ENCODE measurements around the gene AP1M1. TPM values are rescaled to one million over a fixed set of nuclear protein-coding genes. Genes with fewer than 3 reads are reported as not detected.

The AP1M1 gene
- polyA plus RNA-seq, 3 donors from 2014 or later = 128 to 178 (median 173) TPM

Other genes starting within 250 kb of the AP1M1 start
- gene OR10H4, start 248.9 kb upstream of the AP1M1 start, polyA plus RNA-seq = not detected
- 100 to 1,000 TPM; 106 to 193 (median 107) TPM for gene TPM4, start 121.4 kb upstream of the AP1M1 start, polyA plus RNA-seq
- gene RAB8A, start 86.0 kb upstream of the AP1M1 start, polyA plus RNA-seq = 100 to 1,000 TPM; 110 to 184 (median 126) TPM
- 100 to 1,000 TPM in 1 of 3 donors, 10 to 100 TPM in 2; 70.4 to 127 (median 97.4) TPM for gene HSH2D, start 54.2 kb upstream of the AP1M1 start, polyA plus RNA-seq
- not detected for gene CIB3, start 24.4 kb upstream of the AP1M1 start, polyA plus RNA-seq
- gene FAM32A, start 12.5 kb upstream of the AP1M1 start, polyA plus RNA-seq = 100 to 1,000 TPM; 156 to 225 (median 179) TPM
- gene KLF2, start 126.9 kb downstream of the AP1M1 start, polyA plus RNA-seq = 100 to 1,000 TPM in 1 of 3 donors, 10 to 100 TPM in 2; 55.0 to 102 (median 91.0) TPM